ENCODE data around the gene IQSEC1.

- TF ChIP-seq POLR2A (IDR thresholded peaks at IDR 0.05) (no peak), CTCF (IDR thresholded peaks at IDR 0.05) (no peak)
Observed at GRCh38 chr3:13052191-13052820, 20.9 kb downstream of the IQSEC1 start.

All from Peyer's patch (tissue), 4 donors.